GM12801 (cell line): ENCODE measurements around the gene IGF1R.

Source experiments
- CTCF ChIP-seq: IDR thresholded peaks from one replicate; pipeline ENCODE4 v1.5.1; 2011; ENCODE audit warnings: control low read depth; ENCODE audit not compliant: insufficient read length; ENCODE audit errors: extremely low read depth

The IGF1R gene

GRCh38 chr15:98834976-98835375, 186.6 kb downstream of the IGF1R start:
- no peak for TF ChIP-seq CTCF

GRCh38 chr15:98835876-98836275, 187.5 kb downstream of the IGF1R start:
- no peak for TF ChIP-seq CTCF

GRCh38 chr15:98838387-98839259, 190.3 kb downstream of the IGF1R start:
- TF ChIP-seq CTCF = no peak

GRCh38 chr15:98840053-98840452, 191.7 kb downstream of the IGF1R start:
- no peak for TF ChIP-seq CTCF

- TF ChIP-seq CTCF = no peak
Observed at GRCh38 chr15:98841419-98841970, 193.2 kb downstream of the IGF1R start.

GRCh38 chr15:98842192-98842972, 194.0 kb downstream of the IGF1R start:
- TF ChIP-seq CTCF = no peak

GRCh38 chr15:98842973-98843285, 194.6 kb downstream of the IGF1R start:
- no peak for TF ChIP-seq CTCF
